ENCODE measurements around the gene PANX1. TPM values are rescaled to one million over a fixed set of nuclear protein-coding genes. Genes with fewer than 3 reads are reported as not detected.
"Not testable (repeated sequence)": the region's sequence is repeated elsewhere in the genome, so short reads cannot be mapped to it uniquely, and the experiment has no call there.

The PANX1 gene
- total RNA-seq, 1 donor from 2014 or later: 14.5 TPM

- no peak for DNase-seq (ENCODE audit: low spot score)
Observed at GRCh38 chr11:94150056-94150455, 21.4 kb downstream of the PANX1 start.

DNA sequence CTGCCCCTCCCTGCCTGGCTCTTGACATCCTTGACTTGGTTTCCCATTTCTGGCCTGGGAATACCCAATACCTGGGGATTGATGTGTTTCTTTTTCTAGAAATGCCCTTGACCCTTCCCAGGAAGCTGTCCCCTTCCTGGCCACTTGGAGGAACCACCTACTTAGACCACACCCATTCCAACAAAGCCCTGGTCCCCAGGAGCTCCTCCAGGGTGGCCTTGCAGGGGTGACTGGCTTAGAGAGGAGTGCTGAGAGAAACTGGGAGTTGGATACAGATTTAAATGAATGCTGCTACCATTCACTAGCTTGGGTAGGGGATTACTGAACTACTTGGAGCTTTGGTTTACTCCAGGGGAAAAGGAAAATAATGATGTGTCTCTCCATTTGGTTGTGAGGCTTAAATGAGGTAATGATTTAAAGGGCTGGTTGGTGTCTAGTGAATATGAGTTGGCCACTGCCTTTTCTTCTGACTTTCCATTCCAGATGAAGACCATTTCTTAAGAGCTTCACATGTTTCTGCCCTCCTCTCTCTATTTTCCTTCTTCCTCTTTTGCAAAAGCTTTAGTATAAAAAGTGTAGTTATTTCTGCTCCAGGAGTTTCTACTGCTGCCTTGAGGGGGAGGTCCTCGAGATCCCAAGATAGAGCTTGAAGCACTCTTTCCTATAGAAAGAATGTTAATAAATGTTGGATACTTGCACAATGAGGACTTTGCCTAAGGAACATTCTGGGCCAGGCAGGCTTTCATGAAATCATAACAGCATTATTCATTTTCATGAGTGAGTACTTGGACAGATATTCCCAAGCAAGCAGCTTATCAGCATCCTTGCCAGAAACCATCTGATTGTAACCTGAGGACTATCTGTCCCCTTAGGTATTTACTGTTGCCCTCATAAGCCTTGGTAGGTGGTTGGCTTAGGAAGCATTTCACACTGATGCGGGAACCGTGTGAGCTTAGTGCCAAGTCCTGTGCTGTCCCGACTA, 22.4 kb downstream of the PANX1 start:
- DNase-seq (ENCODE audit: low spot score): no peak

GRCh38 chr11:94151903-94152677, 23.4 kb downstream of the PANX1 start:
- no peak for DNase-seq (ENCODE audit: low spot score)

- DNase-seq (ENCODE audit: low spot score): no peak
Observed at GRCh38 chr11:94152678-94153065, 24.0 kb downstream of the PANX1 start.

DNA sequence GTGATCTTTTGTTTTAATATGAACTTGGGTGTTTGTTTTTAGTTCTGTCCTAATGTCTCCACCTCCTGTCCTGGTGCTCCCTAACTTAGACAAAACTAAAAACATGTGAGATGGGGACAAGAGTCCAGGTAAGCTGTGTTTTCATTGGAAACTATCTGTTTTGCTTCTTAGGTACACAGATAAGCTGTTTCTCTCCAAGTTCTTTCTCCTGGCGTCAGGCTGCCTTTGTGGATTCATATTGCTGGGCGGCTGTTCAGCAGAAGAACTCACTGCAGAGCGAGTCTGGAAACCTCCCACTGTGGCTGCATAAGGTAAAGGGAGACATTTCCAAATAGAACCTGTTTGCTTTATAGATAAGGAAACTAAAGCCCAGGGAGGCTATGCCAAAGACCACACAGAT, 24.7 kb downstream of the PANX1 start:
- DNase-seq (ENCODE audit: low spot score): no peak

- no peak for DNase-seq (ENCODE audit: low spot score)
Observed at GRCh38 chr11:94154095-94154856, 25.6 kb downstream of the PANX1 start.

DNA sequence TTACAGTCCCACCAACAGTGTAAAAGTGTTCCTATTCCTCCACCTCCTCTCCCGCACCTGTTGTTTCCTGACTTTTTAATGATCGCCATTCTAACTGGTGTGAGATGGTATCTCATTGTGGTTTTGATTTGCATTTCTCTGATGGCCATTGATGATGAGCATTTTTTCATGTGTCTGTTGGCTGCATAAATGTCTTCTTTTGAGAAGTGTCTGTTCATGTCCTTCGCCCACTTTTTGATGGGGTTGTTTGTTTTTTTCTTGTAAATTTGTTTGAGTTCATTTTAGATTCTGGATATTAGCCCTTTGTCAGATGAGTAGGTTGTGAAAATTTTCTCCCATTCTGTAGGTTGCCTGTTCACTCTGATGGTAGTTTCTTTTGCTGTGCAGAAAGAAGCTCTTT, 28.7 kb downstream of the PANX1 start:
- DNase-seq (ENCODE audit: low spot score): not testable (repeated sequence)

GRCh38 chr11:94168882-94169281, 40.2 kb downstream of the PANX1 start:
- no peak for DNase-seq (ENCODE audit: low spot score)

GRCh38 chr11:94169516-94169915, 40.9 kb downstream of the PANX1 start:
- DNase-seq (ENCODE audit: low spot score): no peak

GRCh38 chr11:94169930-94170545, 41.4 kb downstream of the PANX1 start:
- no peak for DNase-seq (ENCODE audit: low spot score)

- DNase-seq (ENCODE audit: low spot score): no peak
Observed at GRCh38 chr11:94170953-94171352, 42.3 kb downstream of the PANX1 start.

GRCh38 chr11:94171693-94172440, 43.2 kb downstream of the PANX1 start:
- DNase-seq (ENCODE audit: low spot score): no peak

DNA sequence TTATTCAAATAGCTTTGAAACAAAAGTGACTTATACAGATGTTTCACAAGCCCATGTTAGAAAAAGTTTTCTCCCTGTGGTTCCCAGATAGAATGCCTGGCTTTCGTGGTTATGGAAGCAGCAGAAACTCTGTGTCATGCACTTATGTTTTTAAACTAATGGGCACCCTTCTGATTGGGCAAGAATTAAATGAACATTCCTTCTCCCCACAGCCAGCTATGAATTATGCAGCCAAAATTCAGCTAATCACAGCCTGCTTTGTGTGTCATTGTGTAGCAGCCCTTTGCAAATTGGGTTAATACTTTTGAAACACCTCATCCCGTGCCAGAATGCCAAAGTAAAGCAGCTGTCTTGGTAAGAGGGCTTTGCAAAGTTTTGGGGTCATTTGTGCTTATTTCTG, 46.9 kb downstream of the PANX1 start:
- DNase-seq (ENCODE audit: low spot score): no peak

- no peak for DNase-seq (ENCODE audit: low spot score)
Observed at GRCh38 chr11:94178331-94178730, 49.7 kb downstream of the PANX1 start.

DNA sequence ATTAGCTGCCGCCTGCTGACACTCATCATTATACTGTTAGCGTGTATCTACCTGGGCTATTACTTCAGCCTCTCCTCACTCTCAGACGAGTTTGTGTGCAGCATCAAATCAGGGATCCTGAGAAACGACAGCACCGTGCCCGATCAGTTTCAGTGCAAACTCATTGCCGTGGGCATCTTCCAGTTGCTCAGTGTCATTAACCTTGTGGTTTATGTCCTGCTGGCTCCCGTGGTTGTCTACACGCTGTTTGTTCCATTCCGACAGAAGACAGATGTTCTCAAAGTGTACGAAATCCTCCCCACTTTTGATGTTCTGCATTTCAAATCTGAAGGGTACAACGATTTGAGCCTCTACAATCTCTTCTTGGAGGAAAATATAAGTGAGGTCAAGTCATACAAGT, 51.1 kb downstream of the PANX1 start:
- no peak for DNase-seq (ENCODE audit: low spot score)

GRCh38 chr11:94181526-94181925, 52.9 kb downstream of the PANX1 start:
- DNase-seq (ENCODE audit: low spot score): no peak

GRCh38 chr11:94181943-94182342, 53.3 kb downstream of the PANX1 start:
- DNase-seq (ENCODE audit: low spot score): no peak

DNA sequence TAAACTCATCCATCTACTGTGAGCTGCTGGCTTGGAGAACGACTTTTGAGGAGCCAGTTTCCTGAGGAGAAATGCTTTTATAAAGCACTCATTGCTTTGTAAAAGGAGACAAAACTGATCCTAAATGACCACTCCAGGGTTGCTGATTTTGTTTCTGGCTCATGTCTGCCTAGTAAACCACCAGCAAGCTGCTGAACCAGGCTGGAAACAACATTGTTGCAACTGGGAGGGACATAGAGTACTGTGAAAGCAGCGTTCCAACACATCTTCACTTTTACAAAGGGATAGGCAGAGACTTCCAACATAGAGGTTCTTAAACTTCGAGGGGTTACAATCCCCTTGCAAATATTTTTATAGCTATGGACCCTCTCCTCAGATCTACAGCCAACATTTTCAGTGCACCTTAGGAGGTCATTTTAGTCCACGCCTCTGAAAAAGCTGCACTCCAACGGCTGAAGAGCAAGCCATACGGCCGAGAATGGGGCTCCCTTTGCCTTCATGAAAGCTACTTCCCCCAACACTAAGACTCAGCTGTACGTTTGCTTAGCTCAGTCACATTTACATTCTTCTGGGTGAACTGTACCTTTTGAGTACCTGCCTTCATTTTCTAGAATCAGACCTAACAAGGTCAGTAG, 54.7 kb downstream of the PANX1 start:
- DNase-seq (ENCODE audit: low spot score): no peak

DNA sequence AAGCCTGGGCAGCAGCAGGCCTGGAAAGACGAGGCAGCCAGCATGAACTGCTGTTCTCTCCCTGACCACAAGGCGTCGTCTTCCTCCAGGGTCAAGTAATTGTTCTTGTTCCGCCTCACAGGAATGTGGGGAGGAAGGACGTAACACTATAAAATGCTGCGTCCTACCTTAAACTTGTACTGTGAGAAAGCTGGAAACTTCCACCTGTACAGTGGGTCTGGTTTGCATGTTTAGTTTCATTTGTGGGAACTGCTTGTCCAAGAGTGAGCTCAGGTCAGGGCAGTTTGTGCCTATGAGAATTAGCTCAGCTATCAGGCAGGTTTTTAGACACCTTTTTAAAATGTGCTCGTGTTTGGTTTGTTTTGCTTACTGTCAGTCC, 55.2 kb downstream of the PANX1 start:
- DNase-seq (ENCODE audit: low spot score): no peak

- DNase-seq (ENCODE audit: low spot score): no peak
Observed at GRCh38 chr11:94184362-94184761, 55.7 kb downstream of the PANX1 start.

Measured in ureter (tissue), 1 donor.